Measurements from ENCODE around the gene OSBPL5.
A peak's percentile ranks its signal among the peaks of the same experiment; 100 is the strongest.

The OSBPL5 gene

DNA sequence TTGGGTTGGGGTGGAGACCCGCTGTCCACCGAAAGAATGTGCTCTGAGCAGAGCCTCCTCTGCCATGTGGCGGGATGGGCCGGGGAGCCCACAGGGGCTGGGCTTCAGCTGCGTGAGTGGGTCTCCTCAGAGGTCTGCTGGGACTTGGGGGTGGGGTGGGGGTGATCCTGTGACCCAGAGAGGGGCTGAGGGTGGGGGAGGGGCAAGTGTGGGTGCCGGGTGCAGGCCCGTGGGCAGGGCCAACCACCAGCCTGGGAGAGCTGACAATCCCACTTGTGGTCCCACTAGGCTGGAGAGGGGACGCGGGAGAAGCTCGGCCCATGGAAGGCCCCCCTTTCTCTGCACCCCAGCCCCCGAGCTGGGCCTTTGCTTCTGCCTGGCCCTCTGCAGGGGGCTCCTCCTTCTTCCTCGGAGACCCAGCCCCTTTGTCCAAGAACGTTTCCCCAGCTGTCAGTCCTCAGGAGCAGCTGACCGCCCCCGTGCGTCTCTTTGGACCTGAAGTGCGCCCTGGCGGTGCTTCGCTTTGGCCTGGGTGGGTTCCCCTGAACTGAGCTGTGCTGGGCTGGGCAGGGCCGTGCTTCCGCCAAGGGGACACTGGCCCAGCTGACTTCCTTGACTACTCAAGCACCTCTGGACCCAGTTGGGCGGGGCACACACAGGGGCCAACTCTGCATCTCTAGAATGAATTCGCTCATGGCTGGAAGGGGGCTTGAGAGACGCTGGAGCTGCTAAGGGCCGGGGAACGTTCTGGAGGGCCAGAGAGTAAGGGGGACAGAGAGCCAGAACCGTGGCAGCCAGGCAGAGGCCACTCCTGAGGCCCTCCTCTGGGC, 30.2 kb downstream of the OSBPL5 start:
- no peak for DNase-seq (ENCODE audit: low read depth in 2 of 2)

DNA sequence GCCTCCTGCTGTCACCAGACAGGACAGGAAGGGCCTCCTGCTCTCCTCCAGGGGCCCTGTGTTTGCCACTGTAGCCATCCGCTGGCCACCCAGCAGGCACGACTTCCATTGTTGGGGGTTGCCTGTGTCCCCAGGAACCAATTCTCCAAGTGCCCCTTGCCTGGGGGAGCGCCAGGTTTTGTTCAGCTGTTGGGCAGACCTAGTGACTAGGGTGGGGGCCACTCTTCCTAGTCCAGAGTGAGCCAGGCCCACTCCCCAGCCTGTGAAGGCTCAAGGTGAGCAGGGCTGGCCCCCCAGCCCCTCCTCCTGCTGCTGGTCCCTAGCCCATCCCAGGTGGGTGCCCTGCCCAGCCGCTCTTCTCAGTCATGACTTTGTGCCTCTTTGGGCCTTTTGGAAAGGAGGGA, 30.9 kb downstream of the OSBPL5 start:
- no peak for DNase-seq (ENCODE audit: low read depth in 2 of 2)

DNA sequence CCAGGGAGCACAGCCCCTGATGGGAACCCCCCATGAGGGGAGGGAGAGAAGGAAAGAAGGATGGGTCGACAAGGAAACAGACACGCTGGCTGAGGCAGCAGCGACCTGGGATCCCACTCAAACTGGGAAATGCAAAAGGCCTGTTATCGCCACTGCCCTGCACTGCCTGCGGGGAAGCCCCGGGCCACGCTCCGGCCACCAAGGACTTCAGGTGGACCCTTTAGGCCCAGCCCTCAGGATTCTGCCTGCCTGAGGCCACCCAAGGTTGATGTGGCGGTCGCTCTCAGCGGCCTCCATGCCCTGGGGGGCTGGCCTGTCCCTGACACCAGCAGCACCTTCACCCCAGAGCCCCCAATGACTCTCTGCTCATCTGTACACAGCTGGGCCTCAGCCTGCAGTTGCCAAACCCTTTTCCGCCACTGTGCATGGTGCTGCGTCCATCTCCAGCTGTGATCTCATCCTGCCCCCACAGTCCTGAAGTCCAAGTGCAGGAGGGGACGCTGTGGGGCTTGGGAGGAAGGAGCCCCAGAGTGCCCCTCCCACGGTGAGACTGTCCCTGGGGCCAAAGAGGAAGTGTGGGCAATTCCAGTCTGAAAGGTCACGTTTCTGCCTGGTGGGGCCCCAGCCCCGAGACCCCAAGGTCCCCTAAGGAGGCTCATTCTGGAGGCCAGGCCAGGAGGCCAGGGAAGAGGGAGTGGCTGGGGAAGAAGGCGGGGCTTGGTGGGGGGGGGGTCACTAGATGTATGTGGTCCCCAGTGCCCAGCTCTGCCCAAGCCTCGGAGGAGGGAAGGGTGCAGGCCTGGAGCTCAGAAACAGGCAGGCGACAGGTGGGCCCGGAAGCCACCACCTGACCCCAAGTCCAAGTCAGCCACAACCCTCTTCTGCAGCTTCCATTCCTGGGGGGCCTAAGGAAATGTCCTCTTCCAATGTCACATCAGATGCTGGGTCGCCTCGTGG, 31.6 kb downstream of the OSBPL5 start:
- no peak for DNase-seq (ENCODE audit: low read depth in 2 of 2)

DNA sequence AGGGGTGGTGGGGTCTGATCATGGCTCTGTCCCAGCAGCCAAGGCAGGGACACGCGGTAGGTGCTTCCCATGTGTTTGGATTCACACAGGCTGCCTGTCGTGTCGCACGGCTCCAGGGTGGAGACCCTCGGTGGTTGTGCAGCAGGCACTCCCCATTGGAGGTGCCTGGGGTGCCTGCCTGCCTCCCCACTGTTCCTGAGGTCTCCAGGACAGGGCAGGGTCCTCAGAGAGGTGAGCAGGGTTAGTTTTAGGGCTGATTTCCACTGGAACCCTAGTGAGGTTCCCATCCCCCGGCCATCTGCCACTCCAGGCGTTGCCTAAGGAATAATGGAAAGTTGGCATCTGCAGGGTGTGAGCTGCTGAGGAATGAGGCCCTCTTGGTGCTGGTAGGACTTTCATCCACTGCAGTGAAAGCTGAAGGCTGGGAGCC, 32.3 kb downstream of the OSBPL5 start:
- no peak for DNase-seq (ENCODE audit: low read depth in 2 of 2)

DNA sequence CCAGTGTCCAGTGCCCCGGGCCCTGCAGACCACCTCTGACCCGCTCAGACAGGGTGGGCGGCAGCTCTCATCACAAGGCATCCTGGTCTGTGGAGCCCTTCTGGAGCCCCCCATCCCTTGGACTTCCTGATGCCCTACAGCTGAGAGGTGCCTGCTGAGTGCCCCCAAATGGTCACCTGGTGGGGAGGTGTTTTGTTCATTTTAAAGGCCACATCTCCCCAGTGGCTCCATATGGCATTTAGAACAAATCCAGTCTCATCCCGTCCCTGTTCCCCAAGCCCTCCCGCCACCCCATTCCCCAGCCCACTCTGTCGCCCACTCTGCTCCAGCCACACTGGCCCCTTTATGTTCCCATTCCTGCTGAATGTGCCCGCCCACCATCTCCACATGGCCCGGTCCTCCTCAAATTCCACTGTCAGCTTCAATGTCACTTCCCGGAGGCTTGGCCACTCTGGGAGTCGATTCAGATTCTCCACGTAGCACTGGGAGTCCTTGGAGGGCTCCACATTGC, 32.8 kb downstream of the OSBPL5 start:
- DNase-seq (ENCODE audit: low read depth in 2 of 2), result no peak

DNA sequence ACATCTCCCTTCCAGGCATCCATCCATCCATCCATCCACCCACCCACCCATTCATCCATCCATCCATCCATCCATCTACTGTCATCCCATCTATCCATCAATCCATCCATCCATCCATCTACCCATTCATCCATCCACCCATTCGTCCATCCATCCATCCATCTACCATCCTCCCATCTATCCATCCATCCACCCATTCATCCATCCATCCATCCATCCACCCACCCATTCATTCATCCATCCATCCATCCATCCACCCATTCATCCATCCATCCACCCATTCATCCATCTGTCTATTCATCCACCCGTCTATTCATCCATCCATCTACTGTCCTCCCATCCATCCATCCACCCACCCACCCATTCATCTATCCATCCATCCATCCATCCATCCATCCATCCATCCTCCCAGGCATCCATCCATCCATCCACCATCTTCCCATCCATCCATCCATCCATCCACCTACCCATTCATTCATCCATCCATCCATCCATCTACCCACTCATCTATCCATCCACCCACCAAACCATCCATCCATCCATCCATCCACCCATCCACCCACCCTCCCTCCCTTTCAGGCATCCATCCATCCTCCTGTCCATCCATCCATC, 33.7 kb downstream of the OSBPL5 start:
- no peak for DNase-seq (ENCODE audit: low read depth in 2 of 2)

DNA sequence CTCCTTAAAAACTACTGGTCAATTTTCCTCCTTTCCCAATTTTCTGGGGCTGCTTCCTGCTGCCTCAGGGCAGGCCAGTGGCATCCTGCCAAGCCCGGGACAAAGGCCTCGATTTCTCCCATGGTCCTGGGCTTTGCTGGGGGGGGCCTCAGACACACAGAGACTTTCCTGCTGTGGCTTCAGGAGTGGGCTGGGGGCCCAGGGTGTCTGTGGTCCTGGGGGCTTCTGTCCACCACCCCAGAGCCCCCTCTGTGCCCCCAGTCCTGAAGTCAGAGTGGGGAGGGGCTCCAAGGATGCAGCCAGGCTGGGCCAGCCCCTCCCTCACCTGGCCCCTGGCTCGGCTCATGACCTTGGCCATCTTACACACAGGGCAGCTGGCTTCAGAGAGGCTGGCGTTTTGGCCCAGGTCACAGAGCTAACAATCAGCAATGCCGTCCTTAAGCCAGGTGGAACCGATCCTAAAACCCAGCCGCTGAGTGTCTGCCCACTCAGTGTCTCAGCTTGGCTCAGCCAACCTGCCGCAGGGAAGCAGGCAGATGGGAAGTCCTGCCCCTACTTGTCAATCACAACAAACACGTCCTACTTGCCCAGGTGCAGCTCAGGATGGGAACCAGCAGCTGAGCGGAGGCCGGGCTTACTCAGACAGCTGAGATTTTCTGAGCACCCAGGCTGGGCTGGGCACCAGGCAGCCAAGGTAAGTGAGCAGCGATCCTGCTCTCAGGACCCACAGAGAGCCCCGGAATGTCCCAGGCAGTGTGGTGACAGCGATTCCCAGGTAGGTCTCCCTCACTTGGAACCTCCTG, 34.6 kb downstream of the OSBPL5 start:
- DNase-seq (ENCODE audit: low read depth in 2 of 2), result no peak

DNA sequence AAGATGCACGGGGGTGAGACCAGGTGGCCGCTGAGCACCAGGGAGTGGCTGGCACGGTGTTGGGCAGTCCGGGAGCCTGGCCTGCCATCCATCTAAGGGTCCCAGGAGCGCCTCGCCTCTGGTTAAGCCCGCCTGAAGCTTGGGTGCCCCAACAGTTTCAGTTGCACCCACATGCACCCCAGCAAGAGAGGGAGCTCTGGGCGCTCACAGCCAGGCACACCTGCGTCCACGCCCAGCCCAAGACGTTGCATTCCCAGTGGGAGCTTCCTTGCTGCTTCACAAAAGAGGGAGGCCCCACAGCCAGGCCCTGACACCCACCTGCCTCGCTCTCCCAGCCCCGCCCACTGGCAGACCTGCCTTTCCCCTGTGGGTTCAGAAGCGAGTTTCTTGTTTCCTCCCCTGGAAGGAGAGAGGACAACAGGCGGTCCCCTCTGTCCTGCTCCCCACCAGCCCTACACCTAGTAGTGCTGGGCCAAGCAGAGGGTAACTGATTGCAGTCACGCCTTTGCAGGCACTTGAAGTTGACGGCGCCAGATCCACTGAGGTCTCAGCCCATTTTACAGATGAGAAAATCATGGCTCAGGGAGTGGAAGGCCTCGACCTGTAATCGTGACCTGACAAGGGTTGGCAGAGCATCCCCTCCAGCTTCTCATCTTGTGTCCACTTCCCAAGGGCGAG, 35.4 kb downstream of the OSBPL5 start:
- DNase-seq (ENCODE audit: low read depth in 2 of 2), result no peak

DNA sequence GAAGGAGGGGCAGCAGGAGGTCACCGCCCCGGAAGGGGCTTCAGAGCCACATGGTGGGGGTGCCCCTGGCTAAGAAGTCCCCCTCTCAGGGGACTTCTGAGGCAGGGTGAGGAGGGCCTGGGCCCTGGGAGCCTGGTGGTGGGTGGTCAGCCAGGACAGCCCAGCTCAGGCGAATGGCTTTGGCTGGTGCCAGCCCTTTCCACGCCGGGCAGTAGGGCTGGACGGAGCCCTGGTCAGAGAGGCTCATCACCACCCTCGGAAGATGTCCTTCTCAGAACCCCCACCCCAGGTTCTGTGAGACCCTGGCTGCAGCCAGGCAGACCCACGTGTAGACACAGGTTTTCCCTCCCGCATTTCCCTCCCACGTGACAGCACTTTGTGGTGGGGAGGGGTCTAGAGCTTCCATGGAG, 35.9 kb downstream of the OSBPL5 start:
- no peak for DNase-seq (ENCODE audit: low read depth in 2 of 2)

DNA sequence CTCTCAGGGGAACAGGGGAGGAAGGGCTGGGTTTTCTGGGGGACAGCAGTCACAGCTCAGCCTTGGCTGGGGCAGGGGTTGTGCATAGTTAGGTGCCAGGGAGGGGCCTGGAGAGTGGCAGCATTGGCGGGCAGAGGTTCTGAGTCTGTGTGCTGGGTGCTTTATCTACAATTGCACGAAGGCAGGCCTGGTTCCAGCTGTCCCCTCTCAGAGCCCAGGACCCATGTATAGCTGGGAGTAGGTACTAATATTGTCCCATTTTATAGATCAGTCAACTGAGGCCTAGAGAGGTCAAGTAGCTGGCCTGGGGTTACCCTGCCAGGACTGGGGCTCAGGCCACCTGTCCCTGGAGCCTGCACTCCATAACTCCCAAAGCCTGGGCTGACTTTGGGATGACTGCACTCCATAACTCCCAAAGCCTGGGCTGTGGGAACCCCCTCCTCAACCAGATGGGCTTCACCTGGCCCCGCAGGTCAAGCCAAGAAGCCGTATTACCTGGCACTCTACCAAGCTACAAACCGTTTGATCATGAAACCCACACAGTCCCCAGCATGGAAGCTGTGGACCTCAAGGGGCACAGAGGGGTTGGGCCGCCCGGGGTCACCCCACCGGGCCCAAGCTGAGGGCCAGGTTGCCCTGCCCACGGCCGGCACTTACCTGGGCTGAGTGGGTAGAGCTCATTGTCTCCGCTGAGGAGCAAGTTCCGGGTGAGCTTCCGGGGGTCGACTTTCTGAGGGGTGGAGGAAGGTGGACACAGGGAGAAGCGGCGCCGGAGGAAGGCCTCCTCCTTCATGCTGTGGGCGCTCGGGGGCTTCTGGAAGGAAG, 36.5 kb downstream of the OSBPL5 start:
- no peak for DNase-seq (ENCODE audit: low read depth in 2 of 2)

DNA sequence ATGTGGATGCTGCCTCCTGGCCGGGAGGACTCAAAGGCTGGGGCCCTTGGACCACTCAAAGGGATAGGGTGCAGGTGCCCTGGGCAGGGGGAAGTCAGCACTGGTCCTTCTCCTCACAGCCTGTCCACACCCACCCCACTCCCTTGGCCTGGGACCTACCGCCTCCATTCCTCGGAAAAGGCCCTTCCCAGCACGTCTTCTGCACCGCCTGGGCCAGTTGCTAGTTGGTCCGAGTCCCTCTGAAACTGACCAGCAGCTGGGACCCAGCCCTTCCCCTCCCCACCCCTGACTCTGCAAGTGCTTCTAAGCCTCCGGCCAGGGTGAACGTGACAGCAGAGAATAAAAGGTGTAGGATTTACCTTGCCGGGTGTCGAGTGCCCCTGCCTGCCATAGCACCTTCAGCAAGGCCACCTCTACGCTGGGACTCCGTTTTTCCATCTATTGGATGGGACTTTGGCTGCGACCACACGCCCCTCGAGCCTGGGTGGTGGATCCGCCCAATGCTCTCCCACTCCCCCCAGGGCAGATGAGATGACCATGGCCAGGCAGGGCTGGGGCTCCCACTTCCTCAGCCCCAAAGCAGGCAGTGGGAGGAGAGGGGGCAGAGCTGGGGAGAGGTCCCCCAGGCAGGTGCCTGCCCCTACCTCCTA, 37.3 kb downstream of the OSBPL5 start:
- DNase-seq (ENCODE audit: low read depth in 2 of 2), result no peak

DNA sequence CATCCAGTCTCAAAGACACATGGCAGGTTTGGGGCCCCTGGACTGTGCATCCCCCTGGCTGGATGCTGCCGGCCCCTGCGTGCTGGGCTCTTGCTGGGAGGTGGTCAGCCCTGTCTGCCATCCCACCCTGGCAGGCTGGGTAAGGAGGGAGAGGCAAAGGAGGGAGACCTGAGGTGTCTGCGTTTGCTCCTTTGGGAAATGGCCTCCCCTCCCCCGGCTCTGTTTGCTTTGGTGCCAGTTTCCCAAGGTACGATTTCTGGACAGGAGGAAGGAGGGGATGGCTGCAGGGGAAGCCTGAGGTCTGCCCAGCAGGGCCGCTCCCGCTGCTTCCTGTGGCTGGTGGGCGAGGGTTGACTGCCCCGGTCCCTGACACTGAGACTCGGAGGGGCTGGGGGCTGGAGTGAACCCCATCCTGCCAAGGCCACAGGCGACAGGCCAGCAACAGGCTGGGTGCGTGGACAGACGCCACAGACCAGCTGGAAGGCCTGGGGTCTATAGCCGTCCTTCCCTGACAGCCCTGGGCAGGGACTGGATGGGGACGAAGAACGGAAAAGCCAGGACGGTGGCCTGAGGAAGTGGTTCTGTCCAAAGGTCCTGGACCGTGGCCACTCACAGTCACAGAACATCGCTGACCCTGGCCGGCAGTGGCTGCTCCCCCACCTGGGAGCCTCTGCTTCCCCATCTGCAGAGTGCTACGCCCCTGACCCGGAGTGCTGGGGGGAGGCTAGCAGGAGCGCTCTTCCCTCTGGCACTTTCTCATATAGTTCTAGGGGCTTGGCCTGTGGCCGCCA, 38.0 kb downstream of the OSBPL5 start:
- no peak for DNase-seq (ENCODE audit: low read depth in 2 of 2)

DNA sequence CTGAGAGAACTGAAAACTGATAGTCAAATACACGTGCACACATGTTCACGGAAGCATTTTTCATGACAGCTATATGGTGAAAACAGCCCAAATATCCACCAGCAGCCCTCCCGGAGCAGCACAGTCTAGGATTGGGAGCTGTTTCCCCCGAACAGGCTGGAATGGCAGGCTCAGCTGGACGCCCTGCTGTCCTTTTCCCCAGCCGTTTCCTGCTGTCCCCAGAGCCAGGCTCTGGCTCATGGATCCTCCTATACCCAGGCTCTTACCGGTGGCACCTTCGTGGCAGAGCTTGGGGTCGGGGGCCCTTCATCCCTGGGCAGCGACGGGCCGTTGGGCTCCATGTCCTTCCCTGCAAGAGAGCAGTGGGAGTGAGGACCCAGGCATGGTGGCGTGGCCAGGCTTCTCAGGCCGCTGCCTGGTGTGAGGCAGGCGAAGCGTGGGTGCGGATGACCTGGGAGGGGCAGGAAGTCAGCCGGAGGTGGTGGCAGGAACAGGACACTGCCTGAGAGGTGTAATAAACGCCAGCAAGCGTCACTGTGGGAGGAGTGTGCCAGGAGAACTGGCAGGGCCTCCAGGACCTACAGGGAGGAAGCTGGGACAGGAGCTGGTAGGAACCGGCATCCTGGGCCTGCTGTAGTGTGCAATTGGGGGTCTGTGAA, 38.8 kb downstream of the OSBPL5 start:
- DNase-seq (ENCODE audit: low read depth in 2 of 2), result no peak

DNA sequence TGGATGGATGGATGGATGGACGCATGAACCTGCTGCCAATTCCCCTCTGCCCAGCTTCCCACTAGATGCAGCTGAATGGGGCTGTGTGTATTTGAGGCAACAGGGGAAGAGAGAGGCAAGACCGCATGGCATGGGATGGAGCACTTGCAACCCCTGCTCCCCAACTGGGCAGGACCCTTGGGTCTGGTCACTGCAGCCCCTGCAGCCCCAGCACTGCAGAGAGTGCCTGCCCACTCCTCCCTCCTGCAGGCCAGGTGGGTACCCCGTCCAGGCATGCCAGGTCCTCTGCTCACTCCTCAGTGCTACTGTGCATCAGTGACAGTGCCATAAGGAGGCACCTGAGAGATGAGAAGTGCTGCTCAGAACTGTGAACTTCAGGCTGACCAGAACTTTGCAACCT, 40.3 kb downstream of the OSBPL5 start:
- DNase-seq (ENCODE audit: low read depth in 2 of 2), result no peak

DNA sequence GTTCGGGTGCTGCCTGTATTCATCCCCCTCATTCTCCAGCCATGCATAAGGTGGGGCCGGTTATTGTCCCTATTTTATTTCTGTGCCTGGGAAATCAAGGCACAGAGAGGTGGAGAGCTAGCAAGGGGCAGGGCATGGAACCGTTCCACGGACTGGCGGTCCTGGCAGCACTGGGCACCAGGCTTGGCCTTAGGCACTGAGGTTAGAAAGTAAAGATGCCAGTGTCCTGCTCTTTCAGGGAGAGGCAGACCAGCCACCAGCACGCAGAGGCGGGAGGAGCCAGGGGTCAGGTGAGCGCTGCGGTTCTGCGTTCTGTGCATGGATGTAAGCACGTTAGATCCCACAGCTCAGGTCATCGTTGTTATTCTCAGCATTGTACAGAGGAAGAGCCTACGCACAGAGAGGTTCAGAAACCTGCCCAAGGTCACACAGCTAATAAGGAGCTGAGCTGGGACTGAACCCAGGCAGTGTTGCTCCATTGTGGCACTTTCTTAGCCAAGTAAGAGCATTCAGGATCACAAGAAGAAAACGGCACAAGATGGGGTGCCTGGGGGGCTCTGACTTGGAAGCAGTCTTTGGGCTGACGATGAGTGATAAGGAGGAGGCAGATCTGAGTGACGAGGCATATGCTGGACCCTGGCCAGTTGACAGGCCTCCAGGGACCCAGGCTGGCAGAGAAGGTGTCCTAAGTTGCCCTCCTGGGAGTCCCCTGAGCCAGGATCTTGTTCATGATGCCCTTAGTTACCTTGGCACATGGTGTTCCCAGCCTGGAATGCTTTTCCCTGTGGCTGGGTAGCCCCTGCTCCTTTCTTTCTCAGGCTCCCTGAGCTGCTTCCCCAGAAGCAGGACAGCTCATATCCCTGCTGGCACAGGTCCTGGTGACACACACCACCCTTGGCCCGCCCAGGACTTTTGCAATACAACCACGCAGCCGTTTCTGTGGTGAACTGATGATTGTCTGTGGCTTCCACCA, 41.1 kb downstream of the OSBPL5 start:
- DNase-seq (ENCODE audit: low read depth in 2 of 2), result peak; percentile 74 to 77

DNA sequence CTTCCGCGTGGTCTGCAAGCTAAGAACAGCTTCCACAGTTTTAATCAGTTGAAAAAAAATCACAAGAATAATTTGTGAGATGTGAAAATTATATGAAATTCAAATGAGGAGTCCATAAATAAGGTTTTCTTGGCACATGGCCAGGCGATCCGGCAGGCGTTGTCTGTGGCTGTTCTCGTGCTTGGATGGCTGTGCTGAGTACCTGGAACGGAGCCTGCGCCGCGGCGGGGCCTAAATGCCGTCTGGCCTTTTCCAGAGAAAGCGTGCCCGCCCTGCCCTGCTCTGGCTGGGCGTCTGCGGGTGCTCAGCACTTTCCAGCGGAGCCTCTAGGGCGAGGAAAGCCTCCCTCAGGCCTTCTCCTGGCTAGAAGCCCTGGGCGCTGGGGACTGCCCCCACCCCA, 41.8 kb downstream of the OSBPL5 start:
- DNase-seq (ENCODE audit: low read depth in 2 of 2), result no peak

DNA sequence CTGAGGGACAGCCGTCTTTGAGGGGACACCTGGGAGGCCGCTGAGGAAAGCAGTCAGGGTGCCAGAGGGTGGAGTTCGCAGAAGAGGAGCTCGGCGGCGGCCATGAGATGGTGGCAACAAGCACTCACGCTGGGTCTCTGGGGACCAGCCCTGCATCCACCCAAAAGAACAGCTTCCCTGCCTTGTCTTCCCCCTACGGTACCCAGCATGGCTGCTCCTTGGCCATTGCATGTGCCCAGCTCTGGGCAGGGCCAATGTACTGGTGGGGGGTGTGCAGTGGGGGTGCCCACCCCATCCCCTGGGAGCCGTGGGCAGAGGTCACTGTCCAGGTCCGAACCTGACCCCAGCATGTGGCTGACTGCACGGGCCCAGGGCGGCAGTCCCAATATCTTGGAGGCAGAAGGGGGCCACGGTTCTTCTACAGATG, 42.3 kb downstream of the OSBPL5 start:
- no peak for DNase-seq (ENCODE audit: low read depth in 2 of 2)

All from fibroblast of skin of left quadriceps (primary cell).